NCI-H128 (cell line): Measurements from ENCODE around the gene NKX6-2.
"Not testable (repeated sequence)": the region's sequence is repeated elsewhere in the genome, so short reads cannot be mapped to it uniquely, and the experiment has no call there.

Experiments used
- DNase-seq: peaks from one replicate; lab custom pipeline; 2025; ENCODE audit not compliant: unreplicated experiment; lab: John Stamatoyannopoulos, UW

NKX6-2 gene

GRCh38 chr10:132799865-132800264, 13.9 kb upstream of the NKX6-2 start:
- DNase-seq: no peak

DNA sequence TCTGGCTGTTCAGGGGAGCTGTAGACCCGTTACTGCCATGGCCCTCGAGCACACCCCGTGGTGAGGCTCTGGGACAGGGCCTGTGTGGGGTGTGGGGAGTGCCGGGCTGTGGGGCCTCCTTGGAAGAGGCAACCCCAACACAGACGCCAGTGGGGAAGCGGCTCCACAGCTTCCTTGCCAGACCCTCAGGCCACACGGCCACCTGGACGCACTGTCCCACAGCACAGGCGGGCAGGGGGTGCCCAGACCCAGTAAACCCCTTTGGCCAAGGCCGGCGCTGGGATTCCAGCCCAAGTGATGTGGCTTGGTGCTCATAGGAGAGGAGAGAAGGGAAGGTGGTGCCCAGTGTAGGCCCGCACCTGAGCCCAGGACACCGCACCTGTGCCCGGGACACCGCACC, 12.9 kb upstream of the NKX6-2 start:
- DNase-seq: no peak

GRCh38 chr10:132798403-132798802, 12.5 kb upstream of the NKX6-2 start:
- DNase-seq: no peak

- DNase-seq: not testable (repeated sequence)
These were observed 12.0 kb upstream of the NKX6-2 start for GRCh38 chr10:132797986-132798385.

DNA sequence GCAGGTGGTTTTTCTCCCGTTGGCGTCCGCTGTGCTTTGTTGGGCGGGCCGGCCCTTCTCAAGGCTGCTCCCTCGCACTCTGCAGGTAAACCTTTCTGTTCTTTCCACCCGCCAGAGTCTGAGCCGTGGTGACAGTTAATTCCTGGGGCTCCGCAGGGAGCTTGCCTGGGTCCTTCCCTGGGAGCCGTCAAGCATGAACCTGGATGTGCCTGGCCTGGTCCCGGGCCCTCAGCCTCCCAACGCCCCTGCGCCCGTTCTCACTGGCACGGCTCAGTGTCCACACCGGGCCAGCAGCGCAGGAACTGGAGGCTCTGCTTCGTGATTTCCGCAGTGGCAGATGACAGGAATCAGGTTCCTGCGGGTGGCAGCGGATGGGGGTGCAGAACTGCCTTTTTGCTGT, 10.9 kb upstream of the NKX6-2 start:
- no peak for DNase-seq

DNA sequence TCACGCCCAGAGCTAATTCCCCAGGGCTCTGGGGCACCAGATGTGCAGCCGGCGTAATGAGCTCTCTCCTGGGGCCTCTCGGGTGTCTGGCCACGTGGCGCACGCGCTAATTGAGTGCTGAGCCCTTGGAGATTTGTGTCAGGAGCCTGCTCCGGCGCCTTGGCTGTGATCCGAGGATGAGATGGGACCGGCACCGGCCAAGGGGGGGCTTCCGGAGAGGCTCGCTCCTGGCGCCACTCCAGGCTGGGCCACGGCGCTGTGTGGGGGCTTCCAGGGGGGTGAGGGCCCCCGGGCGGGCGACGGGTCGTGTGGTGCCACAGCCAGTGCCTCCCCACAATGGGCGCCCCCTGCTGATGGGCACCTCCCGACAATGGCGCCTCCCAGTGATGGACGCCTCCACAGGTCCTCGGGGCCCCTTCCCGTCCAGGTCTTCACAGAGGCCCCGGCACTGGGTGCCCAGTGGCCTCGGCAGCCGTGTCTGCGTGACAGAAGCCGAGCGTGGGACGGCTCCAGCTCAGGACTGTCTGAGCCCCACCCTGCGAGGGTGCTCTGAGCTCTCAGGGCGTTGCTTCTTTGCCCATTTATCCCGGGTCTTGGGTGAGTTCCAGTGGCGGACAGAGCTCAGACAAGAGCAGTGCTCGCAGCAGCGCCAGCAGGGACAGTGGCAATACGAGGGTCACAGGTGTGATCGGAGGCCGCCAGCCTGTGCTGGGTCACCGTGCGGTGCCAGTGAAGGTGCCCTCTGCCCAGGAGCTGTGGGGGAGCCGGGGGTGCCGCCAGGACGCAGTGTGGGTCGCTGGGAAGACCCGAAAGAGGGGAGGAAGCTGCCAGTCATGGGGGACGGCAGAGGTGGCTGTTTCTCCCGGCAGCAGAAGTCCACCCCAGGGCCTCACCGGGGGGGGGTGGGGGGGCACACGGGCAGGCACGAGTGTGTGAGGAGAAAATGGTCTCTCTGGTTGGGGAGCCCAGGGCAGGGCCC, 8.2 kb upstream of the NKX6-2 start:
- DNase-seq: no peak

DNA sequence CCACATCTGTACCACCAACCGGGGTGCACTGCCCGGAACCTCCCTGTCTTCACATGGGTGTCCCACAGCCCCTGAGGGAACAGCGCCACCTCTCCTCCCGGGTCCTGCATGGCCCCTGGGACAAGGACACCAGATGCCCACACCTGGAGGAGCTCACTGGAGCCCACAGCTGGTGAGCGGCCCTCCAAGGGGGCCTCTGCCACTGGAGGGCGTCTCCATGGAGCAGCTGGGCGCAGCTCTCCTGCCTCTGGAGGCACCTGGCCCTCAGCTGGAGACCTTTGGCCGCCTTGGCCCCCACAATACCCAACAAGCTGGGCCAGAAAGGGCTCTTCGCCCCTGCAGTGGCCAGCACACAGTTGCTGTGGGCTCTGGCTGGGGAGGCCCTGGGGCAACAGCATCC, 7.3 kb upstream of the NKX6-2 start:
- DNase-seq: no peak

GRCh38 chr10:132792796-132793195, 6.8 kb upstream of the NKX6-2 start:
- no peak for DNase-seq

DNA sequence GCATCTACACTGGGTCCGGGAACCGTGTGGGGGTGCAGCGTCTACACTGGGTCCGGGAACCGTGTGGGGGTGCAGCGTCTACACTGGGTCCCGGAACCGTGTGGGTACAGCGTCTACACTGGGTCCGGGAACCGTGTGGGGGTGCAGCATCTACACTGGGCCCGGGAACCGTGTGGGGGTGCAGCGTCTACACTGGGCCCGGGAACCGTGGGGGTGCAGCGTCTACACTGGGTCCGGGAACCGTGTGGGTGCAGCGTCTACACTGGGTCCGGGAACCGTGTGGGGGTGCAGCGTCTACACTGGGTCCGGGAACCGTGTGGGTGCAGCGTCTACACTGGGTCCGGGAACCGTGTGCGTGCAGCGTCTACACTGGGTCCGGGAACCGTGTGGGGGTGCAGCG, 6.2 kb upstream of the NKX6-2 start:
- DNase-seq: not testable (repeated sequence)

- no peak for DNase-seq
These were observed 5.2 kb upstream of the NKX6-2 start for GRCh38 chr10:132790934-132791829.

DNA sequence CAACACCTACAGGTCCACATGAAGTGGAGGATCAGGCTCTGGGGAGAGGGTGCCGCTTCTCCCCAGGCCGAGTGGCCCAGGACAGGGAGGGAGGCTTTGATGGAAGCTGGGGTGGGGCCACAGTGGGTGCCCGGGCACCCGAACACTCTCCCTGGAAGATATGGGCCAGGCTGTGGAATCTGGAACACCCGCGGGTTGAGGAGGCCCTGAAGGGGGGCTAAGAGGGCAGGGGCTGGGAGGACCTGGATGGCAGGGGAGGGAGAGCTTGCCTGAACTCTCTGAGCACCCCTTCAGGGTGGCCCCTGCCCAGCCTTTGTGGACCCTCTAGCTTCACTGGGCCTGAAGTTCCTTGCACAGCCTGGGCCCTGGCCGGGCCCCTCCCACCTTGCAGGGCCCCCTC, 4.5 kb upstream of the NKX6-2 start:
- DNase-seq: no peak

DNA sequence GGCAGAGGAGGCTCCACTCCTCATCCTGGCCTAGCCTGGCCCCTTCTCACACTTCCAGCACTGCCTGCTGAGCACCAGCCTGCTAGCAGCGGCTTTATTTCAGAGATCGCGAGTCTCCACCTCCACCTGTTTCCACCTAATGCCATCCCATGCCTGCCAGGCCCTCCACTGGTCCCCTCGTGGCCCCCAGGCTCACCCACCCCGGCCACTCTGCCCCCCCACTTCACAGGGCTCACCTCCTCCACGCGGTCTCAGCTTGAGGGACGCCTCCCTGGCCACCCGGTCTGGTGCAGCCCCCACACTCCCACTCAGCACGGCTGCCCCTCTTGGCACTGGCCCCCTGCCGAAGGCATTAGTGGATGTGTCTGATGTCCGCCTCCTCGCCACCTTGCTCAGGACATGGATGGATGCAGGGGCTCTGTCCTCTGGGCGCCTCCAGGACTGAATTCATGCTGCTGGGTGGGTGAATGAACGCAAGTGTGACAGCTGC, 3.8 kb upstream of the NKX6-2 start:
- no peak for DNase-seq

- no peak for DNase-seq
These were observed 2.9 kb upstream of the NKX6-2 start for GRCh38 chr10:132788831-132789219.

- DNase-seq: no peak
These were observed 2.4 kb upstream of the NKX6-2 start for GRCh38 chr10:132788180-132788830.

GRCh38 chr10:132787495-132788179, 1.7 kb upstream of the NKX6-2 start:
- no peak for DNase-seq

DNA sequence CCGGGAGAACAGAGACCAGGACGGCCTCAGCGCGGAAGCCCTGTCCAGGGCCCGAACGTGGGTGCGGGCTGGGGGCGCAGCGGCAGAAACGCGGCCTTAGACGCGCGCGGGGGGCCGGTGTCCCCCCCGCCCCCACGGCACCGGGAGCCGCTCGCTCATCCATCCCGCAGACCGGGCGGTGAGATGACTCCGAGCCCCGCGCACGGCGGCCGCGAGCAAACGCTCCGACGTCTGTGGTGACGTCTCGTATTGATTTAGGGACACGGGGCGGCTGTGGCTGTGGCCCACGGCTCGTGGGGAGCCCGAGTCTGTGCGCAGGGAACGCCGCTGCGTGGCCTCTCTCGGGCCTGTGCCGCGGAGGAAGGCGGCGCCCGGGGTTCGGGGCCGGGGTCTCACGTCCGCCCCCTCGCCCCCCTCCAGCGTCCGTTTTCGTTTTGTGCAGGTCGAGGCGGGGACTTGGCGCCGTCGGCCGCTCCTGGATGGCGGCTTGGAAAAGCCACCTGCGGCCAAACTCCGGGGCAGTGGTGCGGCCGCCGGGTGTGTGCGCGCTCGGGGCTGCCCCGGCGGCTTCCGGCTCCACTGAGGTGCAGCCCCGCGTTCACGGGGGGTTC, 1.0 kb upstream of the NKX6-2 start:
- no peak for DNase-seq

- no peak for DNase-seq
These were observed 533 bp upstream of the NKX6-2 start for GRCh38 chr10:132786476-132786883.

GRCh38 chr10:132784866-132785722, 853 bp downstream of the NKX6-2 start:
- no peak for DNase-seq
